Peyer's patch (tissue), 4 donors: ENCODE results near the gene ADAMTS12. TPM values are rescaled to one million over a fixed set of nuclear protein-coding genes. Genes with fewer than 3 reads are reported as not detected.

Experiments used
- DNase-seq, 3 donors: peaks; one replicate each; pipeline ENCODE4 v3.0.0-alpha.2; 2017 to 2019
- H3K27ac ChIP-seq, 4 donors: fragments of 200-600 bp; sonication (generic); one replicate each; pipeline ENCODE4 v1.5.1; 2016 to 2019
- H3K27me3 ChIP-seq, 2 donors: fragments of 200-600 bp; sonication (generic); one replicate each; pipeline ENCODE4 v1.5.1; 2019
- H3K36me3 ChIP-seq, 3 donors: fragments of 200-600 bp; sonication (generic); one replicate each; pipeline ENCODE4 v1.5.1; 2016 to 2019
- H3K4me1 ChIP-seq, 4 donors: fragments of 200-600 bp; sonication (generic); one replicate each; pipeline ENCODE4 v1.5.1; 2016 to 2019
- H3K4me3 ChIP-seq, 4 donors: fragments of 200-600 bp; sonication (generic); 1 replicate in 3 of 4; 2 replicates in 1 of 4; pipeline ENCODE4 v1.5.1; 2016 to 2019; ENCODE audit warnings: mild to moderate bottlenecking in 1 of 4
- H3K9me3 ChIP-seq, 4 donors: fragments of 200-600 bp; sonication (generic); one replicate each; pipeline ENCODE4 v1.5.1; 2016 to 2019; ENCODE audit warnings: mild to moderate bottlenecking in 1 of 4
- CTCF ChIP-seq, 6 experiments: fragments of 450-650 bp in 4 of 6; fragments of 200-600 bp in 2 of 6; sonication (generic) in 1 of 6; IDR thresholded peaks; one replicate each; pipeline ENCODE4 v1.5.1; 2017 to 2019; ENCODE audit warnings: antibody characterized with exemption in 6 of 6, mild to moderate bottlenecking in 3 of 6, moderate library complexity in 1 of 6
- POLR2A ChIP-seq, 2 donors: fragments of 450-650 bp; IDR thresholded peaks; one replicate each; pipeline ENCODE4 v1.5.1; 2017; ENCODE audit warnings: antibody characterized with exemption in 2 of 2, mild to moderate bottlenecking in 2 of 2, moderate library complexity in 2 of 2
- total RNA-seq, 4 donors: library from RNA; depleted of rRNA; stranded (reverse); fragments of >200 nt; gene quantifications; one replicate each; pipeline ENCODE4 v1.1.0, GENCODE V29; 2016

Gene ADAMTS12
- total RNA-seq, 4 donors from 2014 or later: 0.53 to 11.6 (median 1.3) TPM

- Histone ChIP-seq H3K4me1 (no peaks in the 10 kb centered on the region), H3K4me3 (no peak overlapping the region), H3K27ac (no peak overlapping the region), H3K9me3 (no peaks in the 10 kb centered on the region), H3K27me3 (no peaks in the 10 kb centered on the region), H3K36me3 (no peaks in the 10 kb centered on the region)
- DNase-seq: no peak
- TF ChIP-seq POLR2A (IDR thresholded peaks at IDR 0.05): no peak
- TF ChIP-seq CTCF (IDR thresholded peaks at IDR 0.05): no peak
Measured at GRCh38 chr5:33612386-33612785, 279.4 kb downstream of the ADAMTS12 start.

GRCh38 chr5:33611877-33612276 is 279.9 kb downstream of the ADAMTS12 start:
- TF ChIP-seq POLR2A (IDR thresholded peaks at IDR 0.05) (no peak), CTCF (IDR thresholded peaks at IDR 0.05) (no peak)
- no peak for DNase-seq
- no peaks in the 10 kb centered on the region for H3K4me1 ChIP-seq
- no peaks in the 10 kb centered on the region for H3K27me3 ChIP-seq
- H3K27ac ChIP-seq: no peak overlapping the region
- no peaks in the 10 kb centered on the region for H3K9me3 ChIP-seq
- no peaks in the 10 kb centered on the region for H3K36me3 ChIP-seq
- no peak overlapping the region for H3K4me3 ChIP-seq

GRCh38 chr5:33608344-33609041 is 283.3 kb downstream of the ADAMTS12 start:
- no peak for TF ChIP-seq CTCF (IDR thresholded peaks at IDR 0.05)
- no peak for TF ChIP-seq POLR2A (IDR thresholded peaks at IDR 0.05)
- no peak overlapping the region for H3K4me3 ChIP-seq
- no peaks in the 10 kb centered on the region for H3K9me3 ChIP-seq
- no peak for DNase-seq
- no peak overlapping the region for H3K27ac ChIP-seq
- no peaks in the 10 kb centered on the region for H3K27me3 ChIP-seq
- no peaks in the 10 kb centered on the region for H3K36me3 ChIP-seq
- no peaks in the 10 kb centered on the region for H3K4me1 ChIP-seq

- Histone ChIP-seq H3K9me3 (no peaks in the 10 kb centered on the region), H3K27ac (no peak overlapping the region), H3K4me3 (no peak overlapping the region), H3K27me3 (no peaks in the 10 kb centered on the region), H3K4me1 (no peaks in the 10 kb centered on the region), H3K36me3 (no peaks in the 10 kb centered on the region)
- DNase-seq: no peak
- TF ChIP-seq POLR2A (IDR thresholded peaks at IDR 0.05): no peak
- TF ChIP-seq CTCF (IDR thresholded peaks at IDR 0.05): no peak
Measured at GRCh38 chr5:33604503-33604902, 287.3 kb downstream of the ADAMTS12 start.

- Histone ChIP-seq H3K9me3 (no peaks in the 10 kb centered on the region), H3K36me3 (no peaks in the 10 kb centered on the region), H3K27me3 (no peaks in the 10 kb centered on the region), H3K27ac (no peak overlapping the region), H3K4me1 (no peaks in the 10 kb centered on the region), H3K4me3 (no peak overlapping the region)
- no peak for TF ChIP-seq POLR2A (IDR thresholded peaks at IDR 0.05)
- TF ChIP-seq CTCF (IDR thresholded peaks at IDR 0.05): no peak
- no peak for DNase-seq
Measured at GRCh38 chr5:33601881-33602280, 289.9 kb downstream of the ADAMTS12 start.

GRCh38 chr5:33595303-33595702 is 296.5 kb downstream of the ADAMTS12 start:
- TF ChIP-seq POLR2A (IDR thresholded peaks at IDR 0.05) (no peak), CTCF (IDR thresholded peaks at IDR 0.05) (no peak)
- Histone ChIP-seq H3K36me3 (no peaks in the 10 kb centered on the region), H3K27ac (no peak overlapping the region), H3K27me3 (no peaks in the 10 kb centered on the region), H3K4me3 (no peak overlapping the region), H3K9me3 (no peaks in the 10 kb centered on the region), H3K4me1 (no peaks in the 10 kb centered on the region)
- no peak for DNase-seq
